Measurements from ENCODE around the gene PADI1.
A peak's percentile ranks its signal among the peaks of the same experiment; 100 is the strongest.

GRCh38 chr1:17289721-17290120, 84.8 kb downstream of the PADI1 start:
- no peak for TF ChIP-seq FOXM1 (IDR thresholded peaks at IDR 0.05; ENCODE audit: borderline replicate concordance)
- TF ChIP-seq HDGF (IDR thresholded peaks at IDR 0.05; ENCODE audit: borderline replicate concordance): no peak
- TF ChIP-seq FOXK2 (IDR thresholded peaks at IDR 0.05): no peak
- TF ChIP-seq L3MBTL2 (conservative IDR thresholded peaks at IDR 0.05): no peak
- no peak for TF ChIP-seq FOXA1 (IDR thresholded peaks at IDR 0.05)
- no peak for TF ChIP-seq NFRKB (IDR thresholded peaks at IDR 0.05)
- TF ChIP-seq ARNT (IDR thresholded peaks at IDR 0.05): no peak
- no peak for TF ChIP-seq CTBP1 (IDR thresholded peaks at IDR 0.05; ENCODE audit: borderline replicate concordance)
- no peak for TF ChIP-seq TARDBP (IDR thresholded peaks at IDR 0.05)
- no peak for TF ChIP-seq ELF4 (IDR thresholded peaks at IDR 0.05)
- peak; percentile 62 for TF ChIP-seq ZNF384 (IDR thresholded peaks at IDR 0.05)
- TF ChIP-seq SUZ12 (IDR thresholded peaks at IDR 0.05): no peak
- TF ChIP-seq LEF1 (IDR thresholded peaks at IDR 0.05; ENCODE audit: borderline replicate concordance): no peak
- TF ChIP-seq SP1 (IDR thresholded peaks at IDR 0.05): no peak
